Measurements from ENCODE around the gene SEL1L. TPM values are rescaled to one million over a fixed set of nuclear protein-coding genes. Genes with fewer than 3 reads are reported as not detected.
A peak's percentile ranks its signal among the peaks of the same experiment; 100 is the strongest.
"Not testable (repeated sequence)": the region's sequence is repeated elsewhere in the genome, so short reads cannot be mapped to it uniquely, and the experiment has no call there.

The SEL1L gene
- total RNA-seq (2014; rRNA removed; shearing (Covaris generic)), result 13.3 and 21.5 TPM in 2 replicates

DNA sequence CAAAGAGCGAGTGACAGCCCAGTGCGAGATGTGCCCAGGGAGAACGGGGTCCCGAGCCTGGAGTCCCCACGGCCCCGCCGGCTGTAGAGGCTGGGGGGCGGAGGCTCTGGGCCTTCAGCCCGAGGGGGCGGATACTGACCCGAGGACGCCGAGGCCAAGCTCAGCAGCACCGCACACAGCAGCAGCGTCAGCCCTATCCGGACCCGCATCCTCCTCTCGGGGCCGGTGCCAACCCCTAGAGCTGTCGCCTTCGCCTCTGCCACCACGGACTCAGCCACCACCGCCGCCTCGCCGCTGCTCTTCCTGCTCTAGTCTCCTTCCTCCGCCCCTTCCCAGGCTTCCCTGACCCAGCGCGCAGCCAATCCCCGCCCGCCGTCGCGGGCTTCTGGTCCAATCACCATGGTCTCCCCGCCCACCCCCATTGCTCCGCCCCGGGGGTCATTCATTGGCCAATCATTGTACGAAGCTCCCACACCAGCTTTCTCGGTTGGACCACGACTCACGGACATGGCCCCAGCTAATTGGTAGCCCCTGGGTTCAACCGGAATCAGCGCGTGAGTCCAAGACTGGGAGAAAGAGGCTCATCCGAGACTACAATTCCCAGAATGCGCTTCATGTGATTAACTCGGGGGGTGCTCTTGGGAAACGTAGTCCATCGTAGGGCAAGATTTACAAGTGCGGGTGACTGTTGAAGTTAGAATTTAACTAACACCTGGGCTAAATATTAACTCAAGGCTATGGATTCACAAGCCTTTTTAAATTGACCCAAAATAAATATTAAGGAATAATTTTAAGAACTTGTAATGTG is at the start of gene SEL1L:
TSS of gene SEL1L (minus strand) at position 318 of the 808 bp plus-strand sequence. CDS start at position 209, 109 bp downstream.
- DNase-seq (ENCODE audit: low spot score), result peak; percentile 97

DNA sequence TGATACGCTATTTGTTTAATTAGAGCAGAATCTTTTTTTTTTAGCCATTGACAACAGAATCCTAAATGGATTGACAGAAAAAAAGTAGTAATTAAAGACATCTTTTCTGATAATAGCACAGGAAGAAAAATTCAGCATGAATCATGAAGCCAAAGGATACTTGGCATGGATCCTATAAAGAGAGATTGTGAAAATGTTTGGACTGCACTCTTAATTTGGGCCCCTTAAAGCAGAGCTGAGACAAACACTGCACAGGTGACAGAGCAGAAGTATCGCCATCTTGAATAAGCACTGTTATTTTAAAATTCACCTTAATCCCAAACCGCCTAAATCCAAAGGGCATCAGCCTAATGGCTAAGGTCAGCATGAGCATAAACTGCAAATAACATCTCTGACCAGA is 48.8 kb upstream of the SEL1L start:
- no peak for DNase-seq (ENCODE audit: low spot score)

DNA sequence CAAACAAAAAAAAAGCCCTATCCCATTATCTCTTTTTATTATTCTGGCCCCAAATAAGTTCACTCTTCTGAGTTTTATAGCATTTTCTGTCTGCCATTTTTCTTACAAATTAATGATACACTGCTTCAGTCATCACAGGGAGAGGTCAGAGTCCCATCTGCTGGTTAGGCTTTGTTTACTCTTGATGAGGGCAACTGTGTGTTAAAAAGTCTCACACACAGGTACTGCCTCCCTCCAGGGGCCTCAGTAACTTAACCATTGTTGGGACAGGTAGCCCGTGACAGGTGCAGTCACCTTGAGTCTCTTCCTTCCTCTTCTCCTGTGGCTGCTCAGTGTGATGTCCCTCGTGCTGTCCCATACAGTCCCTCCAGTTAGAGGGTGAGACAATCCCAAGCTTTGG is 45.5 kb upstream of the SEL1L start:
- no peak for DNase-seq (ENCODE audit: low spot score)

DNA sequence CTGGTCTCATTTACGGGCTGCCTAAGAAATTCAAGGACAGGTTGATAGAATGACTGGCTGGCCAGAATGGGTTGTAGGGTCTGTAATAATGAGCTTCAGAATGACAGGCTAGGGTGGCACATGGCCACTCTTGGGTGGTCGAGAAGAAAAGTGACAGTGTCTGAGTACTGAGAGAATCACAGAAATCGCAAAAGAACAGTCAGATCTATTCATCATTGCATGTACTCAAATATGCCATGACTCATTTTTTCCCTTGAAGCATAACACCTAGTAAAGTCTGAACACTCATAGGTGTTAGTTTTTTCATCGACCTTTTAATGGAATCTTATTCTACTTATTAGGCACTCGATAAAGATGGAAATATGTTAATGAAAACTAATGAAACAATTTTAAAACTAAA is 37.8 kb upstream of the SEL1L start:
- no peak for DNase-seq (ENCODE audit: low spot score)

DNA sequence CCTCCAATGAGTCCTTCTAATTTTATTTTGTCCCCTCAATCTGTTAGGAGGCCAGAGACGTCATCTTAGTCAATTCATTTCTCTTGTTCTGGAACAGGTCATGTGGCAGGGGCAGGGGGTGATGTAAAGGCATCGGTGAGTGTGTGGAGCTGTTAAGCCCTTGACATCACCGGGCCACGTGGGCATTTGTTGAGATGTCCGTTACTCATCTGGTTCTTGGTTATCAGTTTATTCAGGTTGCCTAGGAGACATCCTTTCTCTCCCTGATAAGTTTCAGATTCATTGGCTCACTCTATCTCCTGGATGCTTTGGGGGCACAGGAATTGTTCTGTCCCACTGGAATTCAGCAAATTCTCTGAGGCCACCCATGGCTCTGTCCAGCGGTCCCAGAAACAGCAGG is 33.6 kb upstream of the SEL1L start:
- no peak for DNase-seq (ENCODE audit: low spot score)

DNA sequence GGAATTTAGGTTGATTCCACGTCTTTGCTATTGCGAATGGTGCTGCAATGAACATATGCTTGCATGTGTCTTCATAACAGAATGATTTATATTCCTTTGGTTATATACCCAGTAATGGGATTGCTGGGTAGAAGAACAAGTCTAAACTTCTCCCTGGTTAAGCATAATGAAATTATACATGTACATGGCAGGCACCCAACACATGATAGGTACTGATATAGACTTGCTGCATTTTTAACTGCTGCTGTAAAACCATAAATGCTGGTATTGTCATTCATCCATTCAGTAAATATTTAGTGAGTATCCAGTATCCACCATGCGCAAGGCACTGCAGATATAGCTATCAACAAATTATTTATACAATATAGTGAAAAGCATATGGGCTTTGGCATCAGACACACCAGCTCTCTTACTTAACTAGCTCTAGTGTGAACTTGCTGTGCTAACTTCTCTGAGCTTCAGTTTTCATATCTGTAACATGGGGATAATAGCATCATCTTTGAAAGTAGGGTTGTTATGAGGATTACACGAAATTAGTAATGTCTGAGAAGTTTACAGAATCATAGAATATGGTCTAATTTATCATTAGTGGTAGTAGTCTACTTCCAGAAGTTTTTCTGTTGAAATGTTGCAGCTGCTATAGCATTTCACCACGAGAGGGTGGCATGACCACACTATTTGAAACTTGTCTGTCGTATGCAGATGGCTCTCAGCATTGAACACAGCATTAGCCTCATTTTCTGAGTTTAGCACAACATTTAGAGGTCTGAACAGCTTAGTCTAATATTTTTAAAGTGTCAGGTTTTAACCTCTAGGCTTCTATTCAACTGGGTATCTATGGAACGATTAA is 32.0 kb upstream of the SEL1L start:
- DNase-seq (ENCODE audit: low spot score), result peak; percentile 31

DNA sequence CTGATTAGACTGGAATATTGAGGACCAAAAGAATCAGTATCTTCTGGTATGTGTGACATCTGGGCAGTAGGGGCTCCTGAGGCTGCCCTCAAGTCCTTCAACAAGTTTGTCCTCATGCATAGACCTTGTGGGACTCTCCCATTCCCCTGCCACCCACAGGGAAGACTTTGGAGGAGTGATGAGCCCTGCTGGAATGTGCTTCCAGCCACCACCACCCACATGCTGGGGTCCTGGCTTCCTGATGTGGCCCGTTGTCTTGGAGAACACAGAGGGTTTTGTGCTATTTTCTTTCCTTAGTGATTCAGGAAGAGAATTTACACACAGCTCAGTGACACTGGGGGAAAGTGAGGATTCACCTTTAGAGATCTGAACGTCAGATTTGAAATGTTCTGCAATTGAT is 29.2 kb upstream of the SEL1L start:
- no peak for DNase-seq (ENCODE audit: low spot score)

DNA sequence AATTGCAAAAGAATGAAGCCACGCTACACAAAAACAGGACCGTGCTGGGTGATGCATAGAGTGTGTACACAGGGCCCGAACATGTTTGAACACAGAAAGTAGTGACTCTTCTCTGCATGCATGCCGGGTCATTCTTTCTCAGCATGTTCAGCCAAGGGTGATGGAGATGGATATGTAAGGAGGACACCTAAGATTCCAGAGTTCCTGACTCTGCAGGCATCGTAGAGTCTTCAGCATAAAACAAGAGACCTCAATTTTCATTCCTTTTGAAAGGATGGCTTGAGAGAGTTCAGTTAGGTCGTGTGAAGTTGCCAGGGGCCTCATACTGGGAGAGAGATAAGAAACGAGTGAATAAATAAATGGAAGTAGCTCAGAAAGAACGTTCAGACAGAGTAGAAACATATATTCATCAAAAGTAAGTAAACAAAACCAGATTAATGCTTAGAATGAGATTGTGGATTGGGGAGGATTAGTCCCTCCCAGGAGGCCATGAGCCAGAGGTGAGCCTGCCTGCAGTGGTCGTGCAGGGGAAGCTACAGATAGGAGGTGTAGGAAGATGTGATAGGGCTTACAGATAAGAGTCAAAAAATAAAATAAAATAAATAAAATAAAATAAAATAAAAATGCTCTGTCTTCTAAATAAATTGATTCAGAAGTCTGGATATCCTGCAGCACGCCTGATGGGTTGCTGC is 27.6 kb upstream of the SEL1L start:
- no peak for DNase-seq (ENCODE audit: low spot score)

DNA sequence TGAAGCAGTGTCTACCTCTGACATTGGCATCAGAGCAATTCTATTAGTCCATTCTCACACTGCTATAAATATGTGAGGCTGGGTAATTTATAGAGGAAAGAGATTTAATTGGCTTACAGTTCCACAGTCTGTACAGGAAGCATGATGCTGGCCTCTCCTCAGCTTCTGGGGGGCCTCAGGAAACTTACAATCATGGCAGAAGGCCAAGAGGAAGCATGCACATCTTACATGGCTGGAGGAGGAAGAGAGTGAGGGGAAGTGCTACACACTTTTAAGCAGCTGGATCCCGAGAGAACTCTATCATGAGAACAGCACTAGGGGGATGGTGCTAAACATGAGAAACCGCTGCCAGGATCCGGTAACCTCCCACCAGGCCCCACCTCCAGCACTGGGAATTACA is 25.7 kb upstream of the SEL1L start:
- no peak for DNase-seq (ENCODE audit: low spot score)

DNA sequence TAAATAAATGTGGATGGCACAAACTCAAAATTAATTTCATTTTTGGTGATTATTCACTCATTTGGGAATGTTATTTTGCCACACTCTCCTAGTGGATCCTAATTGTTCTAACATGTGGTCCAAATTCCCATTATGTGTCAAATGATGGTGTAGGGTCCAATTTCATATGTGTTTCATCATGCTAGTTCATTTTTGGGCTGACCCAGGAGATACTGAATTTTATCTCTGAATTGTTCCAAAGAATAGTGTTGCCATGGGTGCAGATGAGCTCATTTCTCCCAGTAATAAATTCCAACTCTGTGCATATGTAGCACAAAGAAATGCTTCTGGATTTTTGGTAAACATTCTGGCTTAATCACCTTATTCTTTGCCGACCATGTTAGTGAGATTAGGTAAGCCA is 23.5 kb upstream of the SEL1L start:
- DNase-seq (ENCODE audit: low spot score), result no peak

DNA sequence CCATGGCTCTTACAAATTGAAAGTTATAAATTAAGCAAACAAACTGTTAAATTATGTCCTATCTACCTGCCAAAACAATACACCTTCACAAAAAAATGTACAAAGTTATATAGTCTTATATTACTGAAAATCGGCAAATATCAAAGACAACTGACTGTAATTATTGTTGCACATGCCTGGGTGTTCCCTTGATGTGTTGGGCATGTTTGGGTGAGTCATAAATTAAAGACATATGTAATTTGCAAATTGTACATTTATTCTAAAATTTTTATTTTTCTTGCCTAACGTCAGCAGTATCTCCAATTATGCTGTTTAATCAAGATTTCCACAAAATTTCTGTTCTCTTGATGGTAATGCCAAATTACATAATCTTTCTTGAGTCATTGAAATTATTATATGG is 22.0 kb upstream of the SEL1L start:
- no peak for DNase-seq (ENCODE audit: low spot score)

DNA sequence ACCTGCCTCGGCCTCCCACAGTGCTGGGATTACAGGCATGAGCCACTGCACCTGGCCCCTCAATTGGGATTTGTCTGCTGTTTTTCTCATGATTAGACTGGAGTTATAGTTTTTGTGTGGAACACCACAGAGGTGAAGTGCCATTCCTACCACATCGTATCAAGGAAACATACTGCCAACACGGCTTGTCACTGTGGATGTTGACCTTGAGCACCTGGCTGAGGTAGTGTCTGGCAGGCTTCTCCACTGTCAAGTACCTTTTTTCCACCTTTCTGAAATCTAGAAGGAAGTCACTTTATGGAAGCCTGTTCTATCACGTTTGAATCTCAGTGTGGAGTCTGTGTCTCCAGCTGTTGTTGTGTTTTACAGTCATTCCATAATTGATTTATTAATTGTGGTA is 21.4 kb upstream of the SEL1L start:
- no peak for DNase-seq (ENCODE audit: low spot score)

DNA sequence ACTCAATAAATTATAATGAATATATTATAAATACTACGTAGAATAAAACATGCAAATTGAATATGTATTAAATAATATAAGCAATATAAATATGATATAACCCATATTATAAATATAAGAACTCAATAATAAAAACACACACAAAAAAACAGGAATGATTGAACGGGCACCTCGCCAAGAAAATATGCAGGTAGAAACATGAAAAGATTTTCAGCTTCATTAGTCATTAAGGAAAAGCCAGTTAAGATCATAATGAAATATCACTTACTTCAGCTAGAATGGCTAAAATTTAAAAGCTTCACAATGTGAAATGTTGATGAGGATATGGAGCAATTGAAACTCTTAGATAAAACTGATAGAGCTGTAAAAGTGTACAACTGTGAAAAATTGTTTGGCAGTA is 17.8 kb upstream of the SEL1L start:
- no peak for DNase-seq (ENCODE audit: low spot score)

DNA sequence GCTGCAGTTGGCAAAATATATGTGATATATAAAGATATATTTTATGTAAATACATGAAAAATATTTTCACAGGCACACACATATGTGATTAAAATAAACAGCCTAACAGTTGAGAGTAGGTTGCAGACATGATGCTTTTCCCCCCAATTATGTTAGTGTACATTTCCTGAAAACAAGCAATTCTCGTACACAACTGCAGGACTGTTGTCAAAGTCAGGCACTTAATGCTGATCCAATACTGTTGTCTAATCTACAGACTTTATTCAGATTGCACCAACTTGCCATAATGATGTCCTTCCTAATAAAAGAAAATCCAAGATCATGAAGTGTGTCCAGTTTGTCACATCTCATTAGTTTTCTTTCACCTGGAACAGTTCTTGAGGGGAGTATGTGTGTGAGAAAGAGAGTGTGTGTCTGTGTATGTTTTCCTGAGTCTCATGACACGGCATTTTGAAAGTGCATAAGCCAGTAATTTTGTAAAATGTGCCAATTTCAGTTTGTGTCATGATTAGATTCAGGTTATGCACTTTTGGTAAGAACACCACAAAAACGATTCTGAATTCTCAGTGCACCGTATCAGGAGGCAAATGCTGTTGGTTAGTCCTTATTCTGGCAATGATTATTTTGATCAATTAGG is 16.5 kb upstream of the SEL1L start:
- DNase-seq (ENCODE audit: low spot score), result no peak

DNA sequence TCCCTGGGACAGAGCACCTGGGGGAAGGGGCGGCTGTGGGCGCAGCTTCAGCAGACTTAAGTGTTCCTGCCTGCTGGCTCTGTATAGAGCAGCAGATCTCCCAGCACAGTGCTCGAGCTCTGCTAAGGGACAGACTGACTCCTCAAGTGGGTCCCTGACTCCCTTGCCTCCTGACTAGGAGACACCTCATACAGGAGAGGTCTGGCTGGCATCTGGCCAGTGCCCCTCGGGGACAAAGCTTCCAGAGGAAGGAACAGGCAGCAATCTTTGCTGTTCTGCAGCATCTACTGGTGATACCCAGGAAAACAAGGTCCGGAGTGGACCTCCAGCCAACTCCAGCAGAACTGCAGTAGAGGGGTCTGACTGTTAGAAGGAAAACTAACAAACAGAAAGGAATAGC is 7.6 kb upstream of the SEL1L start:
- DNase-seq (ENCODE audit: low spot score), result not testable (repeated sequence)

DNA sequence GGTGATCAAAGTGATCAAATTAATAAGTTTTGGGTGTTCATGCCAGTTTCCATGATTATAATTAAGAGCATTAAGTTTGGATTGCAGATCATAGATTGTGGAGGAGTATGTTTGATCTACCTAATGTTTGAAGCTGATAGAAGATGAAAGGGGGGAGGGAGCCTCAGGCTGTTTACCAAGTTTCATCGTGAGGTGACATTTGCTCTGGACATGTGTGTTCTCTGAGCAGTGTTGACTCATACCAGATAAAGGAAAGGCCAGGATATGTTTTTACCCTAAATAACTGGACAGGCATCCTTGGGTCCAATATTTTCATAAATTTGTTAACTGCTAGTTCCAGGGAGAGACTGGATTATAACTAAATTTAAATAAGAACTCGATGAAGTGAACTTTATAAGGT is 3.5 kb upstream of the SEL1L start:
- no peak for DNase-seq (ENCODE audit: low spot score)

DNA sequence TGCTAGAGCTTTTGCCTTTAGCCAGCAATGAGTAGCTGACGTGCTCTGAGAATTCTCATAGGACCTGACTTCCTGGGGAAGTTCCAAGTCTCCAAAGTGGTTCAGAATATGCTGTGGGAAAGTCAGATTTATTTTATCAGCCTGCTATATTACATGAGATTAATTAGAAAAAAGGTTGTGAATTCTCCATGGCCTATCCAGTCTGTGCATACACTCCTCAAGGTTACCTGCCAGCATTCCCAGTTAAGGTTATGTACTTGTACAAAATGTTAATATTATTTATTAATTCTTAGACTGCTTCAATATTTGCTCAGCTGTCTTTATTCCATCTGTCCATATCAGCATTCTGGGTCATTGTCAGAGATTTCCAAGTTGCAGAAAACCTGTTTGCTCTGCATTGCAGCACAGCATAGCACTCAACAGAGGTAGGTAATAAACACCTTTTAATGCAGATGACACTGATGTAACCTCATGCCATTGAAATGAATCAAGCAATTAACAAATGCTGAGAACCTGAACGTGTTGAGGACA is 2.7 kb upstream of the SEL1L start:
- DNase-seq (ENCODE audit: low spot score), result no peak

DNA sequence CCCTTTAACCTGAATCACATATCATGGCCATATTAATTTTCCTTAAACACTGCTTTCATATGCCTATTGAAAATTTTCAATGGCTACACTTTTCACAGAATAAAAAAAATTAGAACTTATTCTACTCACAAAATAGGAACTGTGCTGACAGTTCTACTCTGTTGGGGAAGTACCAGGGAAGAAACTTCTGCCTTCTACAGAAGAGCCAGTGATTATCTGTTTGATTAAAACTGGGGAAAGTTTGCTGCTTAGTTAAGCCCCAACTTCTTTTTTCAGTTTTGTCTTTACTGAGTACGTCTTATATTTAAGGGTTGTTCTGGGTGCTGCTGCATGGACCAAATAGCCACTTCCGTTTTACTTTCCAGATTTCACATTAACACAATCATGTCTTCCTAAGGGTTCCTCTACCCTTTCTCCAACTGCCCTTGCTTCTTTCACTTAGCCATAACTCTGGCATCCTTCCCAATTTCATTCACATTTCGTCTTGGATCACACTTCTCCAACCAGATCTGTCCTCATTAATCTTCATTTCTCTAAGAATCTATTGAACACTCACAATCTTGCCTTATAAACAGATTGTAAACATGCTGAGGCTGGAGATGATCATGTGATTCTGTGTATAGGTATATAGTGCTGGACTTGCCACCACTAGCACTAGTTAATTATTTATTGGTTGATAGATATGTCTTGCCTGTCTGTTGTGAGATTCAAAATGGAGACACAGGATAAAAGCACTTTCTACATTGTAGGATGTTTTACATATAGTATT is 1.9 kb upstream of the SEL1L start:
- DNase-seq (ENCODE audit: low spot score), result no peak

DNA sequence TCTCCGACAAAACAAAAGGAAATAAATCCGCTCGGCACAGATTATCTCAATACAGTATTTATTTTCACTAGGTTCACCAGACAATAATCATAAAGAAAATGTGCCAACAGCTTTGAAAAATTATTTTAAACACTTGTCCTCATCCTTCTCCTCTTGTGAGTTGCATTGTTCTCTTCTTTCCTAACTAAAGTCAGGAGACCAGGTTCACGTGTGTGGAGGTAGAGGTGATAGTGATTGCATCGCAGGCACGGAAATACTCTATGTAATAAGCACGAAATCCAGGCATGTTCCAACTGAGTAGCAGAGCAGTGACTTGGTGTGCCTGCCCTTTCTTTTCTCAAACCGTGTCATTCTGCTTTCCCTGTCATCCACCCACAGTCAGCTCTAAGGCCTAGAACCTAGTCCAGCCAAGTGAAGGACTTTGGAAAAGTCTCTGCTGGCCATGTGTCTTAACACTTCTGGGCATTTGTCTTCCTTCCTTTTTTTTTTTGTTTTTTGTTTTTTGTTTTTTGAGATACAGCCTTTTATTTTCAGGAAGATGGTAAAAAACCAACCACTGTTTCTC is 939 bp upstream of the SEL1L start:
- DNase-seq (ENCODE audit: low spot score), result no peak

DNA sequence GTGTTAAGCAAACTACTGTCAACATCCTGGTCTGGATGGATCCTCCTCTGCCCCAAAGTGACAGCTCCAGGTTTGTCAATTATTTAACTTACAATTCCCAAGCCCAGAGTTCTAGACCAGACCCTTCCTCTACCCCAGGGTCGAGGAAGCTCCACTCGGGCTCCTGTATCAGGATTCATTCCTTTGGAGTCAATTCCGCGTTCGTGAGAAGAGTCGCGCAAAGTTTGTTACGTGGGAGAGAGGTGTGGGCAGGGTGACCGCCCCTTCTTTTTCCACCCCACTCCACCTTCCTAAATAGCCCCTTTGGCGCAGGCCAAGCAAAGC is 479 bp downstream of the SEL1L start:
- no peak for DNase-seq (ENCODE audit: low spot score)

DNA sequence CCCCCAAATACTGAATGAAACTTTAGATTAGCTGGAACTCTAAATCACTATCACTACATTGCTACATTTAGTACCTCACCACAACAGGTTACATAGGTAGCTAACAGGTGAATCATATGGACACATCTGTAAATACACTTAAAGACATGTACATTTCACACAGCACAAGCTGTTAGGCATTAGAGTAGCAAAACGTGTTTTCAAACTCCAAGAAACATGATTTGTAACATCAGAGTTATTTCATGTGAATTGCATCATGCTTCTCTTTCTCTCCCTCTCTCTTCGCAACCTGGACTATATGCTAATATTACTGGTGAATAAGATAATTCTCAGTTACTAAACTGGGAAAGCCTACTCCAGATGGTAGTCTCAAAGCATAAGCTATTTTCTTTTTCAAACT is 4.3 kb downstream of the SEL1L start:
- DNase-seq (ENCODE audit: low spot score), result no peak
